SU-DHL-6 (cell line): ENCODE measurements around the gene ZNF117.

ENCODE experiments used
- EZH2phosphoT487 ChIP-seq: fragments of 200-600 bp; sonication (generic), shearing (Covaris generic); conservative IDR thresholded peaks from 2 replicates; pipeline ENCODE4 v1.6.1; 2018; ENCODE audit warnings: mild to moderate bottlenecking, antibody characterized with exemption, low read length, moderate library complexity, mixed read lengths
- TF ChIP-seq, protein P1 (sequence below): fragments of 200-600 bp; sonication (generic); IDR thresholded peaks from one replicate; pipeline ENCODE4 v1.5.1; 2017; ENCODE audit warnings: antibody characterized with exemption, mild to moderate bottlenecking, low read length, moderate library complexity; ENCODE audit not compliant: insufficient read depth, poor library complexity, severe bottlenecking

DNA sequence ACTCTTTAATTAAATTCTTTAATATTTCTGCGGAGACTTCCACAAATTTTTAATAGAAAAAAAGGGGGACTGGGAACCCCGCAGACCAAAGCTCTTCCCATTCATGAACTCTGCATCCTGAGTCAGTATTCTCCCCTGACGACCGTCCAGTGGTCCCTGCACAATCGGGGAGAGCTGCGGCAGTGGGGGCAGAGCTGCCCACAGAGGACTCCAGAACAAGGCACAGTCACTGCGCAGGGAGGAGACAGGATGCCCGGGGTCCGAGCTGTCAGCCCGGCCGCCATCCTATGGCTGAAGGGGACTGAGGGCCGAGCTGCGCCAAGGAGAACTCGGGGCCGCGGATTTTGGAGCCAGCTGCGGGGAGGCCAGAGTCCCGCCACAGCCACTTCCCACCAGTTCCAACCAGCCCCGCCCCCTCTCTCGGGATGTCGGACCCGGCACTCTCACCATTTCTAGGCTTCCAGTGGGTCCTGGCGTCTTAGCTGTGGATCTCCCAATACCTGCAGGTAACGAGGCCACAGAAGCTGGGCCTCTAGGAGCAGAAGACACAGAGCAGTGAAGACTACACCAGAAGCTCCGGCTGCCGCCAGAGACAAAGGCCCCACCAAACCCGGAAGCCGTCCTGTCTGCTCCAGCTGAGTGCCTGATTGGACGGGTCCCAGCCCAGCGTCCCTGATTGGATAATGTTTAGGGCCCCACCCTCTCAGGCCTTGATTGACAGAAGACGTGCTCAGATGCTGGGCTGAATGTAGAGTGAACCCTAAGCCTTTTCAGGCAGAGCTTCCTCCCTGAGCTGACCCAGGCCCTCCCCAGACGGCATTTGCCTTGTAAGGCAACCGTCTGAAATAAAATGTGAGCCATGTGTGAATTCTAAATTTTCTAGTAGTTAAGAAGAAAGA is 15.5 kb upstream of the ZNF117 start, which contains the start of gene ERV3-1:
- TF ChIP-seq, protein P1, sequence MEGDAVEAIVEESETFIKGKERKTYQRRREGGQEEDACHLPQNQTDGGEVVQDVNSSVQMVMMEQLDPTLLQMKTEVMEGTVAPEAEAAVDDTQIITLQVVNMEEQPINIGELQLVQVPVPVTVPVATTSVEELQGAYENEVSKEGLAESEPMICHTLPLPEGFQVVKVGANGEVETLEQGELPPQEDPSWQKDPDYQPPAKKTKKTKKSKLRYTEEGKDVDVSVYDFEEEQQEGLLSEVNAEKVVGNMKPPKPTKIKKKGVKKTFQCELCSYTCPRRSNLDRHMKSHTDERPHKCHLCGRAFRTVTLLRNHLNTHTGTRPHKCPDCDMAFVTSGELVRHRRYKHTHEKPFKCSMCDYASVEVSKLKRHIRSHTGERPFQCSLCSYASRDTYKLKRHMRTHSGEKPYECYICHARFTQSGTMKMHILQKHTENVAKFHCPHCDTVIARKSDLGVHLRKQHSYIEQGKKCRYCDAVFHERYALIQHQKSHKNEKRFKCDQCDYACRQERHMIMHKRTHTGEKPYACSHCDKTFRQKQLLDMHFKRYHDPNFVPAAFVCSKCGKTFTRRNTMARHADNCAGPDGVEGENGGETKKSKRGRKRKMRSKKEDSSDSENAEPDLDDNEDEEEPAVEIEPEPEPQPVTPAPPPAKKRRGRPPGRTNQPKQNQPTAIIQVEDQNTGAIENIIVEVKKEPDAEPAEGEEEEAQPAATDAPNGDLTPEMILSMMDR = no peak
- no peak for TF ChIP-seq EZH2phosphoT487
